ENCODE data around the gene SMC6. TPM values are rescaled to one million over a fixed set of nuclear protein-coding genes. Genes with fewer than 3 reads are reported as not detected.

Gene SMC6
- polyA plus RNA-seq, 1 donor from 2014 or later: 20.1 TPM

DNA sequence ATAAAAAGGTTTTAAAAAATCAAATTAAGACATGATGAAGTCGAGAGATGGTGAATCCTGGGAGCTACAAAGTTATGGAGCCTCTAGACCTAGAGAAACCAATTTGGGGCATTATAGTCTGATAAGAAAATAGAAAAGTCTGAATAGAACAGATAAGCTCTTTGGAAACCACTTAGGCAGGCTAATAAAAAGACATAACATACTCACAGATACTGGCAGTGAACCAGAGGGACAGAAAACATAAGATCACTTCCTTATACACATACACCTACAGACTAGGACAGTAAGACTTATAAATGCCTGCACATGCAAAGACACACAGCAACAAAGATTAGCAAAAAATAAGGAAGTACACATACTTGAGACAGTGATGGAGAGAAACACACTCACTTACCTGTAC lies 20.0 kb downstream of the SMC6 start:
- Histone ChIP-seq H3K27ac (ENCODE audit: low read length) (no peak overlapping the region), H3K9me2 (ENCODE audit: insufficient read depth, low read length) (no peaks in the 10 kb centered on the region), H3K4me3 (ENCODE audit: low read length) (no peak overlapping the region), H3K9me3 (ENCODE audit: low read length) (no peaks in the 10 kb centered on the region), H2AFZ (ENCODE audit: low read depth, low read length) (no peak overlapping the region), H3K79me2 (replicated peaks; ENCODE audit: insufficient read depth, low read length) (no peaks in the 10 kb centered on the region), H3K36me3 (ENCODE audit: insufficient read depth, low read length) (no peaks in the 10 kb centered on the region), H3F3A (ENCODE audit: insufficient read depth, low read length, poor library complexity, severe bottlenecking) (no peaks in the 10 kb centered on the region), H4K20me1 (ENCODE audit: insufficient read depth) (no peaks in the 10 kb centered on the region), H3K4me2 (ENCODE audit: low read length) (no peak overlapping the region), H3K27me3 (ENCODE audit: insufficient read depth, low read depth, low read length) (no peaks in the 10 kb centered on the region), H3K9ac (ENCODE audit: low read length) (no peak overlapping the region)
- no peak for TF ChIP-seq SMC3 (conservative IDR thresholded peaks at IDR 0.05; ENCODE audit: poor library complexity)

DNA sequence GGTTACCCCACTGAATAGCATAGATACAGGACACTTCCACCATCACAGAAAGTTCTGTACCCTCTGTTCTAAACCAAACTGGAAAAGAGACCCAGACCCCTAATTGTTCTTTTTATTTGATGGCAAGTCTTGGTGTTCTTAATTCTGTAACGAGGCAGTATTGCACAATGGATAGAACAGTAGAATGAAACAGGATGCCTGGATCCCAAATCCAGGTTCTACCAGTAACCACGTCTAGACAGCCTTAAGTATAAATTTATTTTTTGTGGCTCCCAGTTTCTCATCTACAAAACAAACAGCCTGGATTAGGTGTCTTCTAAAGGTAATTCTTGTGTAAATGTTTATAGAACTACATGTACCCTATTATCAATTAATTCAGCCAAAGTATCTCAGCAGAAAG lies 23.7 kb downstream of the SMC6 start:
- Histone ChIP-seq H3K9me2 (ENCODE audit: insufficient read depth, low read length) (no peaks in the 10 kb centered on the region), H3F3A (ENCODE audit: insufficient read depth, low read length, poor library complexity, severe bottlenecking) (no peaks in the 10 kb centered on the region), H4K20me1 (ENCODE audit: insufficient read depth) (no peaks in the 10 kb centered on the region), H3K9ac (ENCODE audit: low read length) (no peak overlapping the region), H3K79me2 (replicated peaks; ENCODE audit: insufficient read depth, low read length) (no peaks in the 10 kb centered on the region), H3K27ac (ENCODE audit: low read length) (no peak overlapping the region), H2AFZ (ENCODE audit: low read depth, low read length) (no peak overlapping the region), H3K36me3 (ENCODE audit: insufficient read depth, low read length) (no peaks in the 10 kb centered on the region), H3K4me2 (ENCODE audit: low read length) (no peak overlapping the region), H3K4me3 (ENCODE audit: low read length) (no peak overlapping the region), H3K27me3 (ENCODE audit: insufficient read depth, low read depth, low read length) (no peaks in the 10 kb centered on the region), H3K9me3 (ENCODE audit: low read length) (no peaks in the 10 kb centered on the region)
- TF ChIP-seq, protein P1, sequence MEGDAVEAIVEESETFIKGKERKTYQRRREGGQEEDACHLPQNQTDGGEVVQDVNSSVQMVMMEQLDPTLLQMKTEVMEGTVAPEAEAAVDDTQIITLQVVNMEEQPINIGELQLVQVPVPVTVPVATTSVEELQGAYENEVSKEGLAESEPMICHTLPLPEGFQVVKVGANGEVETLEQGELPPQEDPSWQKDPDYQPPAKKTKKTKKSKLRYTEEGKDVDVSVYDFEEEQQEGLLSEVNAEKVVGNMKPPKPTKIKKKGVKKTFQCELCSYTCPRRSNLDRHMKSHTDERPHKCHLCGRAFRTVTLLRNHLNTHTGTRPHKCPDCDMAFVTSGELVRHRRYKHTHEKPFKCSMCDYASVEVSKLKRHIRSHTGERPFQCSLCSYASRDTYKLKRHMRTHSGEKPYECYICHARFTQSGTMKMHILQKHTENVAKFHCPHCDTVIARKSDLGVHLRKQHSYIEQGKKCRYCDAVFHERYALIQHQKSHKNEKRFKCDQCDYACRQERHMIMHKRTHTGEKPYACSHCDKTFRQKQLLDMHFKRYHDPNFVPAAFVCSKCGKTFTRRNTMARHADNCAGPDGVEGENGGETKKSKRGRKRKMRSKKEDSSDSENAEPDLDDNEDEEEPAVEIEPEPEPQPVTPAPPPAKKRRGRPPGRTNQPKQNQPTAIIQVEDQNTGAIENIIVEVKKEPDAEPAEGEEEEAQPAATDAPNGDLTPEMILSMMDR (IDR thresholded peaks at IDR 0.05; ENCODE audit: poor library complexity, severe bottlenecking): no peak
- TF ChIP-seq, protein P2, sequence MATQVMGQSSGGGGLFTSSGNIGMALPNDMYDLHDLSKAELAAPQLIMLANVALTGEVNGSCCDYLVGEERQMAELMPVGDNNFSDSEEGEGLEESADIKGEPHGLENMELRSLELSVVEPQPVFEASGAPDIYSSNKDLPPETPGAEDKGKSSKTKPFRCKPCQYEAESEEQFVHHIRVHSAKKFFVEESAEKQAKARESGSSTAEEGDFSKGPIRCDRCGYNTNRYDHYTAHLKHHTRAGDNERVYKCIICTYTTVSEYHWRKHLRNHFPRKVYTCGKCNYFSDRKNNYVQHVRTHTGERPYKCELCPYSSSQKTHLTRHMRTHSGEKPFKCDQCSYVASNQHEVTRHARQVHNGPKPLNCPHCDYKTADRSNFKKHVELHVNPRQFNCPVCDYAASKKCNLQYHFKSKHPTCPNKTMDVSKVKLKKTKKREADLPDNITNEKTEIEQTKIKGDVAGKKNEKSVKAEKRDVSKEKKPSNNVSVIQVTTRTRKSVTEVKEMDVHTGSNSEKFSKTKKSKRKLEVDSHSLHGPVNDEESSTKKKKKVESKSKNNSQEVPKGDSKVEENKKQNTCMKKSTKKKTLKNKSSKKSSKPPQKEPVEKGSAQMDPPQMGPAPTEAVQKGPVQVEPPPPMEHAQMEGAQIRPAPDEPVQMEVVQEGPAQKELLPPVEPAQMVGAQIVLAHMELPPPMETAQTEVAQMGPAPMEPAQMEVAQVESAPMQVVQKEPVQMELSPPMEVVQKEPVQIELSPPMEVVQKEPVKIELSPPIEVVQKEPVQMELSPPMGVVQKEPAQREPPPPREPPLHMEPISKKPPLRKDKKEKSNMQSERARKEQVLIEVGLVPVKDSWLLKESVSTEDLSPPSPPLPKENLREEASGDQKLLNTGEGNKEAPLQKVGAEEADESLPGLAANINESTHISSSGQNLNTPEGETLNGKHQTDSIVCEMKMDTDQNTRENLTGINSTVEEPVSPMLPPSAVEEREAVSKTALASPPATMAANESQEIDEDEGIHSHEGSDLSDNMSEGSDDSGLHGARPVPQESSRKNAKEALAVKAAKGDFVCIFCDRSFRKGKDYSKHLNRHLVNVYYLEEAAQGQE (IDR thresholded peaks at IDR 0.05; ENCODE audit: borderline replicate concordance): no peak
- TF ChIP-seq MXI1 (conservative IDR thresholded peaks at IDR 0.05; ENCODE audit: poor library complexity, severe bottlenecking) (no peak), POLR2AphosphoS5 (IDR thresholded peaks at IDR 0.05) (no peak), SMC3 (conservative IDR thresholded peaks at IDR 0.05; ENCODE audit: poor library complexity) (no peak), RAD21 (conservative IDR thresholded peaks at IDR 0.05) (no peak), EZH2 (IDR thresholded peaks at IDR 0.05; ENCODE audit: borderline replicate concordance, insufficient read depth, low read length, poor library complexity, severe bottlenecking) (no peak), EP300 (conservative IDR thresholded peaks at IDR 0.05; ENCODE audit: poor library complexity, severe bottlenecking) (no peak)

- H3K9me3 ChIP-seq (ENCODE audit: low read length): no peaks in the 10 kb centered on the region
- no peaks in the 10 kb centered on the region for H3K79me2 ChIP-seq (replicated peaks; ENCODE audit: insufficient read depth, low read length)
- H3K4me3 ChIP-seq (ENCODE audit: low read length): no peak overlapping the region
- no peak overlapping the region for H3K27ac ChIP-seq (ENCODE audit: low read length)
- no peak overlapping the region for H3K4me2 ChIP-seq (ENCODE audit: low read length)
- no peaks in the 10 kb centered on the region for H3K27me3 ChIP-seq (ENCODE audit: insufficient read depth, low read depth, low read length)
- no peaks in the 10 kb centered on the region for H3K9me2 ChIP-seq (ENCODE audit: insufficient read depth, low read length)
- no peaks in the 10 kb centered on the region for H3F3A ChIP-seq (ENCODE audit: insufficient read depth, low read length, poor library complexity, severe bottlenecking)
- no peaks in the 10 kb centered on the region for H4K20me1 ChIP-seq (ENCODE audit: insufficient read depth)
- H2AFZ ChIP-seq (ENCODE audit: low read depth, low read length): no peak overlapping the region
- TF ChIP-seq, protein P1 (IDR thresholded peaks at IDR 0.05; ENCODE audit: poor library complexity, severe bottlenecking): no peak
- no peak for TF ChIP-seq MXI1 (conservative IDR thresholded peaks at IDR 0.05; ENCODE audit: poor library complexity, severe bottlenecking)
- TF ChIP-seq, protein P2 (IDR thresholded peaks at IDR 0.05; ENCODE audit: borderline replicate concordance): no peak
- TF ChIP-seq RAD21 (conservative IDR thresholded peaks at IDR 0.05): no peak
- no peak for TF ChIP-seq EP300 (conservative IDR thresholded peaks at IDR 0.05; ENCODE audit: poor library complexity, severe bottlenecking)
- TF ChIP-seq POLR2AphosphoS5 (IDR thresholded peaks at IDR 0.05): no peak
- TF ChIP-seq TAF1 (IDR thresholded peaks at IDR 0.05; ENCODE audit: low read depth): no peak
- no peak for TF ChIP-seq SMC3 (conservative IDR thresholded peaks at IDR 0.05; ENCODE audit: poor library complexity)
- no peak for TF ChIP-seq EZH2 (IDR thresholded peaks at IDR 0.05; ENCODE audit: borderline replicate concordance, insufficient read depth, low read length, poor library complexity, severe bottlenecking)
- H3K36me3 ChIP-seq (ENCODE audit: insufficient read depth, low read length): peaks cover 4% of the 10 kb centered on the region
- H3K9ac ChIP-seq (ENCODE audit: low read length): no peak overlapping the region
Measured at GRCh38 chr2:17728210-17728609, 25.4 kb downstream of the SMC6 start.

Measured in neural cell (in vitro differentiated cells).